ENCODE results near the gene FARS2. TPM values are rescaled to one million over a fixed set of nuclear protein-coding genes. Genes with fewer than 3 reads are reported as not detected.

FARS2 gene
- total RNA-seq, 5 donors from 2014 or later (not counting 1 experiment from before 2014, with no cell fraction given): 17.9 to 24.2 (median 20.3) TPM

DNA sequence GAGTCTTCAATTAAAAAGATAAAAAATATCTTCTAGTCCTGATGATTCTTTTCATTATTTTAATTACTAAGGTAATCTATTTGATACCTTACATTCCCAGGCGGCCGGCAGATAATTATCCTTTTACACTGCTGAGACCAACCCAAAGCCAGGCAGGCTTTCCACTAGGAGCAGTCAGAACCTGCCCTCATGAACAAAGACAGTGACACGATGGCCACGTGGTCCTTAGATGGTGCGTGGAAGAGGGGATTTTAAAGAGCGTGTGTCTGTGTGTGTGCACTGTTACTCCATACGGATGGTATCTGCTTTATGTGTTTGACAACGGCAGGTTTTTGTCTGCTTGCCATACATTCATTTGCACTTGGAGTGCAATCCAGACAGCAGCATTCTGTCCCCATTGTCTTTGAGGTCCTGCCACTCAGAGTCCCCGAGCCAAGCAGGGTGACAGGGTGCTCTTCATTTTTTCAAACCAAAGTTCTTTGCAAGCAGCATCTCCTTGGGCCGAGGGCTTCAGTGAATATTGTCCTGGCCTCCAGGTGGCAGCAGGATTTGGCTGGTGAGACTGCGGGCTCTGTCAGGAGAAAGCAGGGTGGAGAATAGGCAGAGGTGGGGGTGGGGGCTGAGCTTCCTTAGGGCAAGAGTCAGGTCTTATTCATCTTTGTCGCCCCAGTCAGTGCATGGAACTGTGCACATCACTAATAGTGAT, 484.9 kb downstream of the FARS2 start:
- H3K9me3 Mint-ChIP-seq: peaks cover 0 to 11% (median 10%) of the 10 kb centered on the region in 3 donors
- DNase-seq (no peak), ATAC-seq (replicated peaks in 1 of 4) (no peak)
- ChIA-PET POLR2A (no interaction called here), CTCF (no interaction called here)
- H3K36me3 Mint-ChIP-seq: peaks cover 38% of the 10 kb centered on the region
- no peak overlapping the region for H3K27ac Mint-ChIP-seq
- H3K9me3 ChIP-seq: no peaks in the 10 kb centered on the region
- no peaks in the 10 kb centered on the region for H3K27me3 ChIP-seq (replicated peaks in 1 of 2; ENCODE audit: control insufficient read depth in 2 of 2, extremely low read depth in 1 of 2, insufficient read depth in 2 of 2, low read length in 1 of 2)
- WGBS (ENCODE audit: insufficient coverage): 98% methylated on average over 7 of the region's 12 CpGs
- no peak overlapping the region for H3K27ac ChIP-seq (ENCODE audit: low read length)
- no peaks in the 10 kb centered on the region for H3K27me3 Mint-ChIP-seq
- no peaks in the 10 kb centered on the region for H3K4me1 ChIP-seq (ENCODE audit: control insufficient read depth in 1 of 2, extremely low read depth in 1 of 2, insufficient read depth in 2 of 2, low read length in 2 of 2)
- H3K4me1 Mint-ChIP-seq: peaks cover 0 to 27% (median 2%) of the 10 kb centered on the region in 3 donors
- no peak overlapping the region for H3K4me3 ChIP-seq (ENCODE audit: control insufficient read depth in 1 of 2, extremely low read depth in 1 of 2, low read length in 1 of 2)
- H3K4me3 Mint-ChIP-seq: no peak overlapping the region
- peaks cover 0 to 2% of the 10 kb centered on the region in 2 donors for H3K36me3 ChIP-seq (ENCODE audit: control insufficient read depth in 2 of 2, extremely low read depth in 1 of 2, insufficient read depth in 1 of 2, low read length in 1 of 2)

DNA sequence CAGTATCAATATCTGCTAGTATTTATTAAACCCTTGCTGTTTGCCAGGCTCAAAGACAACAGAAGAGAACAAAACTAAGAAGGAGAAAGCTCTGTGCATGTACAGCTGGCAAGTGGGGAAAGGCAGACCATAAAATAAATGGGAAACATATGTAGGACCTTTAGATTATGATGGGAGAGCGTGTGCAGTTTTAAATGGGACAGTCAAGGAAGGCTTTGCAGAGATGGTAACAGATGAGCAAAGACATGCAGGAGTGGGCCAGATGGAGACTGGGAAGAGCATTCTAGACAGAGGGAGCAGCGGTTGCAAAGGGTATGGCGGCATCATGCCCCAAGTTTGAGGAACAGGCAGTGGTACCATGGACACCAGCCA, 485.4 kb downstream of the FARS2 start:
- H3K27ac Mint-ChIP-seq: no peak overlapping the region

DNA sequence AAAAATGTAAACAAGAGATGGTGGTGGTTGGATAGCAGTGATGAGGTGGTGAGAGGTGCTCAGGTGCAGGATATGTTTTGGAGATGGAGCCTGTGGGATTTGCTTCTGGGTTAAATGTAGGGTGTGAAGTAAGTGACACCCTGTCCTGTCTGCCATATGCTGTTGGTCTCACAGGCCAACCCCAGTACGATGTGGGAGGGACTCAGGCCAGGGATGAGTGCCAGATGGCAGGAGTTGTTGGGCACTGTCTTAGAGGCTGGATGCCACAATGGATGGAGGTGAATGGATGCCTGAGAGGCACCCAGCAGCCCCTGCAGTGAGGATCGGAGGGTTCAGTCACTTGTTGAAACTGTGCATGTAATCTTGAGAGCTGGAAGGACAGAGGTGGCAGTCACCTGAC, 486.1 kb downstream of the FARS2 start:
- Mint-ChIP-seq H3K36me3 (peaks cover 41% of the 10 kb centered on the region), H3K27ac (no peak overlapping the region), H3K27me3 (no peaks in the 10 kb centered on the region), H3K9me3 (peaks cover 0 to 16% (median 11%) of the 10 kb centered on the region in 3 donors), H3K4me3 (no peak overlapping the region), H3K4me1 (peaks cover 0 to 27% (median 2%) of the 10 kb centered on the region in 3 donors)
- Histone ChIP-seq H3K4me3 (ENCODE audit: control insufficient read depth in 1 of 2, extremely low read depth in 1 of 2, low read length in 1 of 2) (no peak overlapping the region), H3K9me3 (no peaks in the 10 kb centered on the region), H3K4me1 (ENCODE audit: control insufficient read depth in 1 of 2, extremely low read depth in 1 of 2, insufficient read depth in 2 of 2, low read length in 2 of 2) (no peaks in the 10 kb centered on the region), H3K27me3 (replicated peaks in 1 of 2; ENCODE audit: control insufficient read depth in 2 of 2, extremely low read depth in 1 of 2, insufficient read depth in 2 of 2, low read length in 1 of 2) (no peaks in the 10 kb centered on the region), H3K36me3 (ENCODE audit: control insufficient read depth in 2 of 2, extremely low read depth in 1 of 2, insufficient read depth in 1 of 2, low read length in 1 of 2) (no peaks in the 10 kb centered on the region), H3K27ac (ENCODE audit: low read length) (no peak overlapping the region)
- WGBS (ENCODE audit: insufficient coverage): 100% methylated on average over 1 of the region's 2 CpGs
- DNase-seq: no peak
- CTCF ChIA-PET: interaction anchor here in 1 of 2 donors (0.6 kb wide), 1 partner anchor 267 kb away, joined by 3 read pairs; no protein-coding TSS in a partner anchor
- POLR2A ChIA-PET: no interaction called here
- ATAC-seq (replicated peaks in 1 of 4): no peak

More for the DNA sequence above, 485.4 kb downstream of the FARS2 start:
- POLR2A ChIA-PET: no interaction called here
- no peak overlapping the region for H3K27ac ChIP-seq (ENCODE audit: low read length)
- CTCF ChIA-PET: no interaction called here
- 100% methylated on average over 3 of the region's 3 CpGs for WGBS (ENCODE audit: insufficient coverage)
- DNase-seq: no peak
- no peaks in the 10 kb centered on the region for H3K4me1 ChIP-seq (ENCODE audit: control insufficient read depth in 1 of 2, extremely low read depth in 1 of 2, insufficient read depth in 2 of 2, low read length in 2 of 2)
- no peak overlapping the region for H3K4me3 ChIP-seq (ENCODE audit: control insufficient read depth in 1 of 2, extremely low read depth in 1 of 2, low read length in 1 of 2)
- no peaks in the 10 kb centered on the region for H3K36me3 ChIP-seq (ENCODE audit: control insufficient read depth in 2 of 2, extremely low read depth in 1 of 2, insufficient read depth in 1 of 2, low read length in 1 of 2)
- peaks cover 40% of the 10 kb centered on the region for H3K36me3 Mint-ChIP-seq
- no peaks in the 10 kb centered on the region for H3K9me3 ChIP-seq
- no peak for ATAC-seq (replicated peaks in 1 of 4)
- H3K9me3 Mint-ChIP-seq: peaks cover 0 to 11% (median 11%) of the 10 kb centered on the region in 3 donors
- no peaks in the 10 kb centered on the region for H3K27me3 ChIP-seq (replicated peaks in 1 of 2; ENCODE audit: control insufficient read depth in 2 of 2, extremely low read depth in 1 of 2, insufficient read depth in 2 of 2, low read length in 1 of 2)
- H3K4me1 Mint-ChIP-seq: peaks cover 0 to 27% (median 2%) of the 10 kb centered on the region in 3 donors
- no peaks in the 10 kb centered on the region for H3K27me3 Mint-ChIP-seq
- H3K4me3 Mint-ChIP-seq: no peak overlapping the region

DNA sequence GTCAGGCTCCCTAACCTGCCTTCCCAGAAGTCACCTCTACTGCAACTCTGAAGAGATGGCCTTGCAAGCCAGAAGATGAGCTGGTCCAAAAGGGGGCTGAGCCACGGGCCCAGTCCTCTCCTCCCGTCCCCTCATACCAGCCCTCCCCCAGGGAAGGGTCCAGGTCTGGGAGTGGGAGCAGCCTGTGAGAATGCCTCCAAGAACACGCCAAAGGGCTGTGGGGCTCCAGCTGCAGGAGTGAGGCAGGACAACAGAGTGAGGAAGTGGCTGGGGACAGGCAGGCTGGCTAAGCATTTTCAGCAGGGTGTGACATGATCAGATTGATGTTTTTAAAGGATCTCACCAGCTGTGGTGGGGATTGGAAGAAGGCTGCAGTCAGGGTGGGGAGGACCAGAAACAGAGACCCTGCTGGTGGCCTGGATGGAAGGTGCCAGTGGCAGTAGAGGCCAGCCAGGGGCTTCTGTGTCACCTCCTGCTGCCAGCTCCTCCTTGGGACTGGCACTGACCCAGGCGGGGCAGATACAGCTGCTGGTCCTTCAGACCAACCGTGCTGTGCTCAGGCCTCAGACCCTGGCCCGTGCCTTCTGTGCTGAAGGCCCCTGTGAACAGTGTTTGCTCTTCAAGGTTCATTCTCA, 487.8 kb downstream of the FARS2 start:
- Mint-ChIP-seq H3K4me3 (no peak overlapping the region), H3K27me3 (no peaks in the 10 kb centered on the region), H3K36me3 (peaks cover 45% of the 10 kb centered on the region), H3K9me3 (peaks cover 6 to 24% (median 11%) of the 10 kb centered on the region in 3 donors), H3K4me1 (peaks cover 0 to 27% (median 2%) of the 10 kb centered on the region in 3 donors), H3K27ac (no peak overlapping the region)
- no peak for ATAC-seq (replicated peaks in 1 of 4)
- no peaks in the 10 kb centered on the region for H3K27me3 ChIP-seq (replicated peaks in 1 of 2; ENCODE audit: control insufficient read depth in 2 of 2, extremely low read depth in 1 of 2, insufficient read depth in 2 of 2, low read length in 1 of 2)
- POLR2A ChIA-PET: no interaction called here
- 100% methylated on average over 3 of the region's 6 CpGs for WGBS (ENCODE audit: insufficient coverage)
- no peak for DNase-seq
- H3K27ac ChIP-seq (ENCODE audit: low read length): no peak overlapping the region
- CTCF ChIA-PET: interaction anchor here in 1 of 2 donors (0.6 kb wide), 1 partner anchor 1866 kb away, joined by 3 read pairs; no protein-coding TSS in a partner anchor
- no peaks in the 10 kb centered on the region for H3K4me1 ChIP-seq (ENCODE audit: control insufficient read depth in 1 of 2, extremely low read depth in 1 of 2, insufficient read depth in 2 of 2, low read length in 2 of 2)
- no peak overlapping the region for H3K4me3 ChIP-seq (ENCODE audit: control insufficient read depth in 1 of 2, extremely low read depth in 1 of 2, low read length in 1 of 2)
- peaks cover 2% of the 10 kb centered on the region for H3K9me3 ChIP-seq
- no peaks in the 10 kb centered on the region for H3K36me3 ChIP-seq (ENCODE audit: control insufficient read depth in 2 of 2, extremely low read depth in 1 of 2, insufficient read depth in 1 of 2, low read length in 1 of 2)

DNA sequence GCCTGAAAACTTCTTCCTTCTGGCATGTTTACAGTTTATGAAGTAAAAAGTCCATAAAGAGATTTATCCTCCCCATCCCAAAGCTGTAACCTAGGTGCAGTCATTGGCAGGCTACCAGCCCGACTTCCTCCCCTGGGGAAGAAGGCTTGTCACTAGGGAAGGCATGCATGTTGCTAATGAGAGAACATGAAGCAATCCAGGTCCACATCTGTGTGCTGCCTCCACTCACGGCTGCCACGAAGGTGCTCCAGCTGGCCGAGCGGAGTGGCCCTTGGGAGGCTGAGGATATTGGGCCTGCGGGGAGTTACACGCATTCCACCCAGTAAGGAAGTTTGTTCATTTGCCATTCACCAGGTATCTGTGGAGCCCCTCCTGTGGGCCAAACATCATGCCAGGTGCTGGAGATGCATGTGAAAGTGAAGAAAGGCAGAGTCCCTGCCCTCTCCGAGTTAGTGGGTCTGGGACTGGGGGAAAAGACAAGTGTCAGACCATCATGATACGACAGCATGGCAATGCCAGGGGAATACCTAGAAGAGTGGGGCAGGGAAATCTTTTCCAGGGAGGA, 488.4 kb downstream of the FARS2 start:
- CTCF ChIA-PET: no interaction called here
- 93% methylated on average over 8 of the region's 9 CpGs for WGBS (ENCODE audit: insufficient coverage)

DNA sequence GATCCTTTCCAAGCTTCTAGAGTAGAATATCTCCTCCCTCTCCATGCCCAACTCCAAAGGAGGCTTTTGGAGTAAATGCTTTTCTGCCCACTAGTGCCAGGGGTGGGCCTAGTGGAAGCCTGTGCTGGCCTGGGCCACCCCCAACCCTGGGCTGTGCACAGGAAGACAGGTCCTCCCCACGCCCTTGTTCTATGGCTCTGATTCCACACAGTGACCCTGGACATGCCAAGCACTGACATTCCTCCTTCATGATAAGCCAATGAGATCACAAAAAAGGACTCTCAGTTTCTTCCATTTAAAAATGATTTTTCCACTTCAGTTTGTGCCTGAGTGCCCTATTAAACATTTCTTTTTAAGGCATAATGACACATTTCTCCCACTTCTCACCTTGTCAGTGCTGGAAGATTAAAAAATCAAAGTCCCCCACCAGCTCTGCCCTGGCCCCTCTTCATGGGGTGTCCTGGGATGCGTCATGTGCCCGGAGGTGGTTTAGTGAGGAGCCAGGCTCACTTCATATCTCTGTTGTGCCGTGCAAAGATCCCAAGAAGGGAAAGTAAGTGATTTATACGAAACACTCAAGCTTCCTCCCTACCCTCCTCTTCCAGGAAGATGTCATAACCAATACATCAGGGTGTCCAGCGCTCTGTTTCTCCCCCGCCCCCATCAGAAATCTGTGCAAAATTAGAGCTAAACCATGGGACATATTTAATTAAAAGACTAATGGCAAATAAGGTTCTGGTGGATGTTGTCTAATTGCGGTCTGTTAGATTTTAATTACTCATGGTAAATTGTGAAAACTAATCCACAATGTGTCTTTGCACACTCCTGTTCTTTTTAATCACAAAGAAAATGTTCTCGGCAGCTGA, 490.4 kb downstream of the FARS2 start:
- peaks cover 70% of the 10 kb centered on the region for H3K36me3 Mint-ChIP-seq
- ATAC-seq (replicated peaks in 1 of 4): no peak
- H3K9me3 Mint-ChIP-seq: peaks cover 10 to 48% (median 13%) of the 10 kb centered on the region in 3 donors
- no peaks in the 10 kb centered on the region for H3K27me3 Mint-ChIP-seq
- H3K27ac Mint-ChIP-seq: no peak overlapping the region
- no peak overlapping the region for H3K4me3 ChIP-seq (ENCODE audit: control insufficient read depth in 1 of 2, extremely low read depth in 1 of 2, low read length in 1 of 2)
- peaks cover 4% of the 10 kb centered on the region for H3K9me3 ChIP-seq
- no peaks in the 10 kb centered on the region for H3K27me3 ChIP-seq (replicated peaks in 1 of 2; ENCODE audit: control insufficient read depth in 2 of 2, extremely low read depth in 1 of 2, insufficient read depth in 2 of 2, low read length in 1 of 2)
- ChIA-PET POLR2A (interaction anchor here in 1 of 2 donors (0.6 kb wide), 1 partner anchor 23 kb away, joined by 3 read pairs; no protein-coding TSS in a partner anchor), CTCF (interaction anchor here in 1 of 2 donors (0.6 kb wide), 1 partner anchor 748 kb away, joined by 3 read pairs; no protein-coding TSS in a partner anchor)
- WGBS (ENCODE audit: insufficient coverage): 81% methylated on average over 2 of the region's 9 CpGs
- no peaks in the 10 kb centered on the region for H3K36me3 ChIP-seq (ENCODE audit: control insufficient read depth in 2 of 2, extremely low read depth in 1 of 2, insufficient read depth in 1 of 2, low read length in 1 of 2)
- peaks cover 0 to 21% (median 2%) of the 10 kb centered on the region in 3 donors for H3K4me1 Mint-ChIP-seq
- no peaks in the 10 kb centered on the region for H3K4me1 ChIP-seq (ENCODE audit: control insufficient read depth in 1 of 2, extremely low read depth in 1 of 2, insufficient read depth in 2 of 2, low read length in 2 of 2)
- H3K27ac ChIP-seq (ENCODE audit: low read length): no peak overlapping the region
- H3K4me3 Mint-ChIP-seq: no peak overlapping the region
- DNase-seq: no peak

More for the DNA sequence above, 488.4 kb downstream of the FARS2 start:
- Histone ChIP-seq H3K27ac (ENCODE audit: low read length) (no peak overlapping the region), H3K4me1 (ENCODE audit: control insufficient read depth in 1 of 2, extremely low read depth in 1 of 2, insufficient read depth in 2 of 2, low read length in 2 of 2) (no peaks in the 10 kb centered on the region), H3K36me3 (ENCODE audit: control insufficient read depth in 2 of 2, extremely low read depth in 1 of 2, insufficient read depth in 1 of 2, low read length in 1 of 2) (no peaks in the 10 kb centered on the region), H3K27me3 (replicated peaks in 1 of 2; ENCODE audit: control insufficient read depth in 2 of 2, extremely low read depth in 1 of 2, insufficient read depth in 2 of 2, low read length in 1 of 2) (no peaks in the 10 kb centered on the region), H3K4me3 (ENCODE audit: control insufficient read depth in 1 of 2, extremely low read depth in 1 of 2, low read length in 1 of 2) (no peak overlapping the region), H3K9me3 (peaks cover 4% of the 10 kb centered on the region)
- Mint-ChIP-seq H3K27ac (no peak overlapping the region), H3K4me3 (no peak overlapping the region), H3K36me3 (peaks cover 51% of the 10 kb centered on the region), H3K27me3 (no peaks in the 10 kb centered on the region), H3K9me3 (peaks cover 8 to 30% (median 11%) of the 10 kb centered on the region in 3 donors), H3K4me1 (peaks cover 0 to 27% (median 2%) of the 10 kb centered on the region in 3 donors)
- POLR2A ChIA-PET: no interaction called here
- no peak for ATAC-seq (replicated peaks in 1 of 4)
- no peak for DNase-seq
